ENCODE measurements around the gene GJD2.

GJD2 gene

DNA sequence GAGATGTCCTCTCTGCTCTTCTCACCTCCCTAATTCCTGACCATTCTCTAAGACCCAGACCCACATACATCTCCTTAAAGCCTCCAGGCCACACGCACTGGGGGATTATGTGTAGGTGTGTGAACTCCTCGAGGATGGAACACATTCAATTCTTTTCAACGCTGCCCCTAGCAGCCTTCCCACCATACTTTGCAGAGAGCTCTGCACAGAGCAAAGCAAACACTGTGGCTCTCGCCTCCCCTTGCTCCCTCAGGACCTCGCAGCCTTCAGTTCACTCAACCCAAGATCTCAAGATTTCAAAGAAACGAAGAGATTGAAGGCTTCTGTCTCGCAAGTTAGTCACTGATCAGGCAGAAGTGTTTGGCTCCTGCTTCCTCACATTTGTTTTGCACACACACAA, 34.5 kb upstream of the GJD2 start:
- TF ChIP-seq, protein P1, sequence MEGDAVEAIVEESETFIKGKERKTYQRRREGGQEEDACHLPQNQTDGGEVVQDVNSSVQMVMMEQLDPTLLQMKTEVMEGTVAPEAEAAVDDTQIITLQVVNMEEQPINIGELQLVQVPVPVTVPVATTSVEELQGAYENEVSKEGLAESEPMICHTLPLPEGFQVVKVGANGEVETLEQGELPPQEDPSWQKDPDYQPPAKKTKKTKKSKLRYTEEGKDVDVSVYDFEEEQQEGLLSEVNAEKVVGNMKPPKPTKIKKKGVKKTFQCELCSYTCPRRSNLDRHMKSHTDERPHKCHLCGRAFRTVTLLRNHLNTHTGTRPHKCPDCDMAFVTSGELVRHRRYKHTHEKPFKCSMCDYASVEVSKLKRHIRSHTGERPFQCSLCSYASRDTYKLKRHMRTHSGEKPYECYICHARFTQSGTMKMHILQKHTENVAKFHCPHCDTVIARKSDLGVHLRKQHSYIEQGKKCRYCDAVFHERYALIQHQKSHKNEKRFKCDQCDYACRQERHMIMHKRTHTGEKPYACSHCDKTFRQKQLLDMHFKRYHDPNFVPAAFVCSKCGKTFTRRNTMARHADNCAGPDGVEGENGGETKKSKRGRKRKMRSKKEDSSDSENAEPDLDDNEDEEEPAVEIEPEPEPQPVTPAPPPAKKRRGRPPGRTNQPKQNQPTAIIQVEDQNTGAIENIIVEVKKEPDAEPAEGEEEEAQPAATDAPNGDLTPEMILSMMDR (IDR thresholded peaks at IDR 0.05; ENCODE audit: insufficient read depth, low read depth, low read length, missing control alignments): no peak
- H3K4me3 ChIP-seq (ENCODE audit: low read depth, low read length): no peak overlapping the region
- DNase-seq (ENCODE audit: low read depth): no peak

- TF ChIP-seq, protein P1 (IDR thresholded peaks at IDR 0.05; ENCODE audit: insufficient read depth, low read depth, low read length, missing control alignments): no peak
- DNase-seq (ENCODE audit: low read depth): no peak
- H3K4me3 ChIP-seq (ENCODE audit: low read depth, low read length): no peak overlapping the region
Measured at GRCh38 chr15:34786206-34786605, 31.4 kb upstream of the GJD2 start.

DNA sequence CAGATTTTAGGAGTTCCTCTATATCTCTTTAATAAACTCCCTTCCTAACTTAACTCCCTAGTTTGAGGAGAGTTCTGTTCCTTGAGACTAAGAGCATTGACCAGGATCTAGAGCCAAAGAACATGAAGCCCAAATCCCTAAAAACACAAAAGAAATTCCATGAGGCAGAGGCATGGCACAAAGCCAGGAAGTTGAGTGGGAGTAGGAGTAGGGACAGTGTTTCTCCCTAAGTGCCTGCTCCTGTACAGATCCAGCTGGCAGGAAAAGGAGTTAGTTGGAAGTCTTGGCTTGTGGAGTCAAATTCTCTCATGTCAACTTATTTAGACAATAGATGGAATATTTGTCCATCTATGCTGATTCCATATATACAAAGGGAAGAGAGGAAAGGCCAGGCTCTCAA, 29.2 kb upstream of the GJD2 start:
- no peak overlapping the region for H3K4me3 ChIP-seq (ENCODE audit: low read depth, low read length)
- no peak for DNase-seq (ENCODE audit: low read depth)
- TF ChIP-seq, protein P1 (IDR thresholded peaks at IDR 0.05; ENCODE audit: insufficient read depth, low read depth, low read length, missing control alignments): no peak

DNA sequence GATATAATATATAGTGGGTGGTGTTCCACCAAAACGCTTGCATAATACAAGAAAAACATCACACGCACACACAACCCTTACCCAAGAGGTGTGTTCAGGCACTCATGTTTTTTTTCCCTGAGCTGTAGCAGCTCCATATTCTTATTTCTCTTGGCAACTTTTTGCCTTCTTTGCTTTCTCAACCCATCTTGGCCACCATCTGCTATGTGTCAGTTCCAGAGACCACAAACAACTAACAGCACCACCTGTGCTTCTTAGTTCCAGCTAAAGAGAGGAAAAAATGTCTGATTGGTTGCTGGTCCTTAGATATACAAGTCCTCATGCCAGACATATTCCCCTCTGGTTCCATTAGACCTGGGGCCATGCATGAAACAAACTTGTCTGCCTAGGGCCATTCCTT, 28.6 kb upstream of the GJD2 start:
- H3K4me3 ChIP-seq (ENCODE audit: low read depth, low read length): no peak overlapping the region
- TF ChIP-seq, protein P1 (IDR thresholded peaks at IDR 0.05; ENCODE audit: insufficient read depth, low read depth, low read length, missing control alignments): no peak
- DNase-seq (ENCODE audit: low read depth): no peak

- no peak for DNase-seq (ENCODE audit: low read depth)
- H3K4me3 ChIP-seq (ENCODE audit: low read depth, low read length): no peak overlapping the region
- TF ChIP-seq, protein P1 (IDR thresholded peaks at IDR 0.05; ENCODE audit: insufficient read depth, low read depth, low read length, missing control alignments): no peak
Measured at GRCh38 chr15:34782901-34783300, 28.1 kb upstream of the GJD2 start.

DNA sequence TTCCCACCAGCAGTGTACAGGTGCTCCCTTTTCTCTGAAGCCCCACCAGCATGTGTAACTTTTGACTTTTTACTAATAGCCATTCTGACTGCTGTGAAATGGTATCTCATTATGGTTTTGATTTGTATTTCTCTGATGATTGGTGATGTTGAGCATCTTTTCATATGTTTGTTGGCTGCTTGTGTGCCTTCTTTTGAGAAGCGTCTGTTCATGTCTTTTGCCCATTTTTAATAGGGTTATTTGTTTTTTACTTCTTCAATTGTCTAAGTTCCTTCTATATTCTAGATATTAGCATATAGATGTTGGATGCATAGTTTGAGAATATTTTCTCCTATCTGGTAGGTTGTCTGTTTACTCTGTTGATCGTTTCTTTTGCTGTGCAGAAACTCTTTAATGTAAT, 25.9 kb upstream of the GJD2 start:
- no peak overlapping the region for H3K4me3 ChIP-seq (ENCODE audit: low read depth, low read length)
- DNase-seq (ENCODE audit: low read depth): no peak
- TF ChIP-seq, protein P1 (IDR thresholded peaks at IDR 0.05; ENCODE audit: insufficient read depth, low read depth, low read length, missing control alignments): no peak

DNA sequence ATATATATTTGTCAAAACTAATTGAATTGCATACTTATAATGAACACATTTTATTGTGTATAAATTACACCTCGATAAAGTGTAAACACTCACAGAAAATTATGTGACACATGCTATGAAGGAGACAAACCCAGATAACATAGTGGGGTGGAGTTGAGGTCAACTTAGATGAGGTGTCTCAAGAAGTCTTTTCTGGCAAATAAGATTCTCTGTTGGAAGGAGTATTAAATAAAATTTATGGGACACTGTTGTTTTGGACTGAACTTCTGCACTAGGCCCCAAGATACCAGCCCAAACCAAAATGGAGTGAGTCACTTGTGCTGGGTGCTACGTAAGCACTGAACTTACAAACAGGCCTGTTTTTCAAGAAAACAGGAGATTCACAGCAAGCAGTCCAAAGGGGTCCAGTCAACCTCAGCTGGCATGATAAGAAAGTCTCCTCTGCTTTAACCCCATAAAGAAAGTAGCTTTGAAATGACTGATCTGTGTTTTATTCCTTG, 21.9 kb upstream of the GJD2 start:
- no peak for DNase-seq (ENCODE audit: low read depth)
- H3K4me3 ChIP-seq (ENCODE audit: low read depth, low read length): no peak overlapping the region
- TF ChIP-seq, protein P1 (IDR thresholded peaks at IDR 0.05; ENCODE audit: insufficient read depth, low read depth, low read length, missing control alignments): no peak

All from GM12865 (cell line).